ENCODE data around the gene MID2.
"Not testable (repeated sequence)": the region's sequence is repeated elsewhere in the genome, so short reads cannot be mapped to it uniquely, and the experiment has no call there.

The MID2 gene

GRCh38 chrX:107940095-107940494 lies 114.4 kb downstream of the MID2 start:
- no peak for DNase-seq (ENCODE audit: low read depth in 2 of 2)

DNA sequence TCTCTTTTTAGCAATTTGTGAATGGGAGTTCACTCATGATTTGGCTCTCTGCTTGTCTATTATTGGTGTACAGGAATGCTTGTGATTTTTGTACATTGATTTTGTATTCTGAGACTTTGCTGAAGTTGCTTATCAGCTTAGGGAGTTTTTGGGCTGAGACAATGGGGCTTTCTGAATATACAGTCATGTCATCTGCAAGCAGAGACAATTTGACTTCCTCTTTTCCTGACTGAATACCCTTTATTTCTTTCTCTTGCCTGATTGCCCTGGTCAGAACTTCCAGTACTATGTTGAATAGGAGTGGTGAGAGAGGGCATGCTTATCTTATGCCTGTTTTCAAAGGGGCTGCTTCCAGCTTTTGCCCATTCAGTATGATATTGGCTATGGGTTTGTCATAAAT lies 129.7 kb downstream of the MID2 start:
- not testable (repeated sequence) for DNase-seq (ENCODE audit: low read depth in 2 of 2)

GRCh38 chrX:107968623-107969022 lies 143.0 kb downstream of the MID2 start:
- DNase-seq (ENCODE audit: low read depth in 2 of 2), result no peak

DNA sequence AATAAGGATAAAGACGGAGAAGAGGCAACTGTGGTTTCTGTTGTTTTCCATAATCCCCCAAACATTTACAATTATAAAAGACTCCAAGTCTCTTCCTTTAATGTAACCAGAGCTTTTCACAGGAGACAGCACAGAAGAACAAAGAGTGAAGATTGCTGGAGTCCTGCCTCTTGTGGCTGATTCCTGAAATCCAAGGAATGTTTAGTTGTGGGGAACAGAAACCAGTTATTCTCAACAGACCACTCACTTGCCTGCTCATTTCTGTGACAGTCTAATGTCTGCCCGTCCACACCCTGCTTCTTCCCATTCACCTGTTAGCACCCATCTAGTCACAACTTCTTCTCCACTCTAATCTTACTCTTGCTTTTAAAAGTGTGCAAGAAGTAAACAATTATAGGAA lies 144.4 kb downstream of the MID2 start:
- DNase-seq (ENCODE audit: low read depth in 2 of 2), result no peak

DNA sequence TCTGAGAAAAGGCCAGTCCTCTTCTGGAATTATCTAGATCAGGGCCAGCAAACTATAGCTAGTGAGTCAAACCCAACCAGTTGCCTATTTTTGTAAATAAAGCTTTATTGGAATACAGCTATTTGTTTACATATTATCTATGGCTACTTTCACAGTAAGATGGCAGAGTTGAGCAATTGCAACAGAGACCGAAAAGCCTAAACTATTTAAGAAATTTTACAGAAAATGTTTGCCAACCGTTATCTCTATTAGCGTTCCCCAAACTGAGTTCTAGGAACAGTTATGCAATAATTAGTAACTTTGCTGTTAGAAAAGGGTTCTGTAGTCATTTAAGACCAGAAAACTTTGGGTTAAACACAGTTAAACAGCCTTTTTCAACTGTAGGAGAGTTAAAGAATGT lies 146.0 kb downstream of the MID2 start:
- DNase-seq (ENCODE audit: low read depth in 2 of 2), result no peak
